ENCODE data around the gene KCNS3.

KCNS3 gene

DNA sequence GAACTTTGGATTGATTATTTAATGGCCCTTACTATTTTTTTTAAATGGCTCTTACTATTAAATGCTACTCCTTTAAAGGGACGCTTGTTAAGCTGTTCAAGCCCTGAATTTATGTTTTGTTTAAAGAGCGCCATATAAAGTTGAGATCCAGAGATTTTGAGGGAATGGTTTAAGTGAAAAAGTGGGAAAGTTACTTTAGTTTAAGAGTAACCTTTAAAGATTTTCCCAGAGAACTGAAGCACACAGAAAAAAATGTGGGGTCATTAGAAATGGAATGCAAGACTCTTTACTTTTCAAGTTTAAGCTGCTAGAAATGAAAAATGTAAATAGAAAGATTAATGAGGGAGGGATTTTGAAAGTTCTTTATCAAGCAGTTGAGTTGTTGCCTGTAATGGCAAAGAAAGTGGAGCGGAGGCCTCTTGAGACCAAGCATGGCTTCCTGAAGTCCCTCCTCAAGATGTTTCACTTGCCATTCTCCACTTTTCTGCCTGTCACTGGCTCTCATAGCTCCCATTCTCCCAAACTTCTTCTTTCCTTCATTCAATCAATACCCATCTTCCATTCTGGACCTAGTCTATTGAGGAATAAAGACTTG, 93.2 kb downstream of the KCNS3 start:
- no peak for ATAC-seq (ENCODE audit: low read depth)
- H3K27me3 Mint-ChIP-seq: peaks cover 13% of the 10 kb centered on the region

DNA sequence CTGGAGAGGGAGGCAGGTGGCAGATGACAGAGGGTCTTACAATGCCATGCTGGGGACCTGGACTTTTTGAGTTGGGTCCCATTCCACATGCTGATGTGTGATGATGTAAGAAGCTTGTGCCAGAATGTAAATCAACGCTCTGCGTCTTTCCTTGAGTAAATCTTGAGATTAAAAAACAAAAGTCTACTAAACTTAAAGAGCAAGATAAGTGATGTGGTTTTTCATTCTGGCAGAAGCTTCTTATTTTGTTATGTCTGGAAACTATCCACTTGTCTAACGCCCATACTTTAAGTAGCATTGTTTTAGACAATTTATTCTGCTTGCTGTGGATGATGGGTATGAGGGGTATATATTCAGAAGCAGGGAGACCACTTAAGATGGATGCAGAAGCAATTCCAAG, 94.5 kb downstream of the KCNS3 start:
- no peak for ATAC-seq (ENCODE audit: low read depth)
- H3K36me3 Mint-ChIP-seq: no peaks in the 10 kb centered on the region
- DNase-seq (ENCODE audit: low spot score in 2 of 2): no peak
- peaks cover 13% of the 10 kb centered on the region for H3K27me3 Mint-ChIP-seq
- no peak overlapping the region for H3K27ac Mint-ChIP-seq
- no peaks in the 10 kb centered on the region for H3K4me1 Mint-ChIP-seq
- no peak overlapping the region for H3K4me3 Mint-ChIP-seq
- H3K9me3 Mint-ChIP-seq: no peaks in the 10 kb centered on the region

More for the DNA sequence above, 93.2 kb downstream of the KCNS3 start:
- no peak for DNase-seq (ENCODE audit: low spot score in 2 of 2)
- H3K36me3 Mint-ChIP-seq: no peaks in the 10 kb centered on the region
- no peak overlapping the region for H3K4me3 Mint-ChIP-seq
- no peaks in the 10 kb centered on the region for H3K9me3 Mint-ChIP-seq
- H3K4me1 Mint-ChIP-seq: peaks cover 3% of the 10 kb centered on the region
- H3K27ac Mint-ChIP-seq: no peak overlapping the region

DNA sequence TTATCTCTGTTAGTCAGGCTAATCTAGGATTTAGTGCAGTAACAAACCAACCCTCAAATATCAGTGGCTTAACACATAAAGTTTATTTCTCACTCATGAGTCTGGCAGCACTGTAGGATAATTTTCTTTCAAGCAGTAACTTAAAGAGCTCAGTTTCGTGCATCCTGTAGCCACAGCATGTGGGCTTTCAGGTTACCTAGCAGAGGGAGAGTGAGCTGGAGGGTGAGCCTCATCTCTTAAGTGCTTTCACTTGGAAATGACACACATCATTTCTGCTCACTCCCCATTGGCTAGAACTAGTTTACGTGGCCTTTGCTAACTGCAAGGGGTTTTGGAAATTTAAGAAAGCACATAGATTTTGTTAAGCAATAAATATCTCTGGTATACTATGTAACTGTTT, 96.9 kb downstream of the KCNS3 start:
- Mint-ChIP-seq H3K9me3 (no peaks in the 10 kb centered on the region), H3K27ac (no peak overlapping the region), H3K27me3 (peaks cover 14% of the 10 kb centered on the region), H3K4me1 (no peaks in the 10 kb centered on the region), H3K4me3 (no peak overlapping the region), H3K36me3 (no peaks in the 10 kb centered on the region)
- DNase-seq (ENCODE audit: low spot score in 2 of 2): no peak
- no peak for ATAC-seq (ENCODE audit: low read depth)

DNA sequence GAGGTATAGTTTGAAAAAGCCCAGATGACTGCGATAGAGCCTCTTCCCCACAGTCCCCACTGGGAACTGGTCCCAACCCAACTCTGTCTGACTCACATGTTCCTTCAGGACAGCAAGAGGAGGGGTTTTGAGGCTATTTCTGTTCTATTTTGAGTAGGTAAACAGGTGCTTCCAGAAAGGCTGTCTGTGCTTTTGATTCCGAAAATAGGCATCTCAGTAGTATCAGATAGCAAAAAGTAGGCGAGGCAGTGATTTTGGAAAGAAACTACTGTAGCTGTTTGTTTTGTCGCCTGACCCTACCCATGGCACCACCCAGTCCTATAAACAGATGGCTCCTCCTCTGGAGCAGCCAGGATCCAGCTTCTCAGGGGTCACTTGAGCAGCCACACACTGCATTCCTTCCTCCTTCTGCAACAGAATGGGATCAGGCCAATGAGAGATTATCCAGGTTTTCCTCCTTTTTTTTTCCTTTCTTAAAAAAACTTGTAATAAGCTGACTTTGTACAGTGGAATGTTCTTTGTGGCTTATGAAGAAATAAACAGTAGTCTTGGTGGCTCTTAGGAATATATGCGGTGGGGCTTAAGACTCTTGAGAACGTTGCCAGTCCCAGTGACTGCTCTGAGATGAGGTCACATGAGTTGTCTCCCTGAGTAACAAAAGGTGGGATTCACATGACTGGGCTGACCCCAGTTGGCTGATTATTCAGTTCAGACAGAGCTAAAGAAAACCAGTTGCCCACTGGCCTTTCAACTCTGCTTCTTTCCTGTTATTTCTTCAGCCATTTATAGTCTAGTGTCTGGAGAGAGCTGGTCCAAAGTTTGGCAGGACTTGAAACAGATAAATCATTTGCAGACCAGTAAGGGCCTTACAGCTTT, 98.6 kb downstream of the KCNS3 start:
- Mint-ChIP-seq H3K36me3 (no peaks in the 10 kb centered on the region), H3K9me3 (no peaks in the 10 kb centered on the region), H3K4me3 (no peak overlapping the region), H3K27ac (no peak overlapping the region), H3K27me3 (peaks cover 7% of the 10 kb centered on the region), H3K4me1 (no peaks in the 10 kb centered on the region)
- ATAC-seq (ENCODE audit: low read depth): no peak
- no peak for DNase-seq (ENCODE audit: low spot score in 2 of 2)

DNA sequence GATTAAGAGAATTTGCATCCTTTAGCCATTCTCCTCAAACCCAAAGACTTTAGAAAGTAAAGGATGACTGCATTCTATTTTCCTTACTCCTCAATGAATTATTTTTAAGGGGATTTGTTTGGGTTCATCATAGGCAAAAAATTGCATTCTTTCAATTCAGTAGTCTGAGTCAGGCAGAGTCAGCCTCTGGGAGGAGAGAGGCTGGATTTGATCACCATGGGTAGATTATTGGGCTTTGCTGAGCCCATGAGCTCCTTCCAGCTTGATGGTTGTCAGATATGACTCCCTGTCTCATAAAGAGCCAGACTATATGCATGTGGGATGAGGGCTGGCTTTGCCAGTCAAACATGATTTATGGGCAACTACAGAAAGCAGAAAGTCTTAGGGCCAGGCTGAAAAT, 101.2 kb downstream of the KCNS3 start:
- Mint-ChIP-seq H3K27ac (no peak overlapping the region), H3K27me3 (peaks cover 5% of the 10 kb centered on the region), H3K36me3 (no peaks in the 10 kb centered on the region), H3K4me1 (no peaks in the 10 kb centered on the region), H3K9me3 (no peaks in the 10 kb centered on the region), H3K4me3 (no peak overlapping the region)
- no peak for DNase-seq (ENCODE audit: low spot score in 2 of 2)
- ATAC-seq (ENCODE audit: low read depth): no peak

DNA sequence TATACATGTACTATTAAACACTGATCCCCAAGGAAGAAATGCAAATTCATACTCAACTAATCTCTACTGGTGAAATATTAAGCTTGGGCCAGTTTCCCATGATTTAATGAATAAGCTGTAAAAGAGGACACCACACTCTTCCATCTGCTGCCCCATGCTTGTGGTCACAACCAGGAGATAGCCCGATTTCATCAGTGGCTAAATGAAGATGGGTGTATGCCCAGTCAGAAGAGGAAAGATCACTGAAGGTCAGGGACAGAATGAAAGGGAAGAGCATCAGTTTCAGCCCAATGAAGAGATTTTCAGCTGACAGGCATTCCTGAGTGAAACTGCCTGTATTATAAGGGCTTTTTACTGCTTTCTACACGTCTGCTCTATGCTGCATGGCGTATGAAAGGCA, 103.5 kb downstream of the KCNS3 start:
- no peaks in the 10 kb centered on the region for H3K36me3 Mint-ChIP-seq
- no peaks in the 10 kb centered on the region for H3K9me3 Mint-ChIP-seq
- DNase-seq (ENCODE audit: low spot score in 2 of 2) (no peak), ATAC-seq (ENCODE audit: low read depth) (no peak)
- H3K27ac Mint-ChIP-seq: no peak overlapping the region
- H3K27me3 Mint-ChIP-seq: peaks cover 5% of the 10 kb centered on the region
- no peak overlapping the region for H3K4me3 Mint-ChIP-seq
- H3K4me1 Mint-ChIP-seq: no peaks in the 10 kb centered on the region

Measured in memory B cell (primary cell).